ENCODE data around the gene SSTR4. TPM values are rescaled to one million over a fixed set of nuclear protein-coding genes. Genes with fewer than 3 reads are reported as not detected.

SSTR4 gene
- polyA plus RNA-seq, 2 of the 4 experiments (the other 2 are of a cell fraction) = 0.08 TPM; not detected in 1

DNA sequence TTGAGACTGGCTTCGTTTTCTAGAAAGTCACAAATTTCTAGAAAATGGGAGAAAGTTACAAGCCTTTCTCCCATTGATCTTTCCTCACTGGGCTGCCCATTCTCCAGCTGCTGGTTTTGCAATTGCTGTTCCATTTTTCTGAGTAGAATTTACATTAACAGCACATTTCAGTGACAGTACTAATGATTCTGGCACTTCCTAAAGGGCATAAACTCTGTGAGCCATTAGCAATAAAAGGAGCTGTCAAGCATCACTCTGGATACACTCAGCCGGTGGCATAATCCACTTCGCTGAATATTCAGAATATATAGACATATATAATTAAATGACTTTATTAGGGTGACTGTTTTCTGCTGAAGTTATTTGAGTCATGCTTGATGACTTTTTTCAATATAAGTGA lies 6.7 kb upstream of the SSTR4 start (continued):
- no peak for TF ChIP-seq MAFK (IDR thresholded peaks at IDR 0.05; ENCODE audit: partially characterized antibody)

DNA sequence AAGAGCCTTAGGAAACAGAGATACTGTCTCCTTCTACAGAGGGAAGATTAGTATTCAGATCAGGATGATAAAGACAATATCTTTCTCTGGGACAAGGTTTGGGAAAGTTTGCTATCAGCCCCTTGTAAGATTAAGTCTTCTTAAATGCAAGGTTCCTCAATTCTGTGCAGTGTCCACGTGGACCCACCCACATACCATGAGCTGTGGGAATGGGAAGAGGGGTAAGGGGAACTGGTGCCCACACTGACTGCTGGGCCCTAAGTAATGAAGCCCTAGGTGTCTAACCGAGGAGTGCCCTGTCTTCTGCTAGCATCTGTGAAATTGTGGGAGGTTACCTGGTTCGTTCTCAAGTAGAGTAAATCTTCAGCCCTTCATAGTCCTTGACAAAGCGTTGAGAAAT lies 5.8 kb upstream of the SSTR4 start:
- ChIA-PET POLR2A (no interaction called here), CTCF (interaction anchor here (1.2 to 1.5 kb wide), 3 partner anchors 17 to 338 kb away, joined by 3 to 4 read pairs (median 3); no protein-coding TSS in a partner anchor)
- no peak for DNase-seq (ENCODE audit: low read depth in 1 of 2, low spot score in 1 of 2)
- Histone ChIP-seq H3K27ac (no peak overlapping the region), H3K4me1 (peaks cover 5% of the 10 kb centered on the region; the same call in 1 of the 3 replicates), H3K4me2 (no peak overlapping the region), H3K4me3 (no peak overlapping the region), H3K9me3 (no peaks in the 10 kb centered on the region)
- WGBS (ENCODE audit: missing lambda C conversion rate) = 49% methylated on average over 4 of the region's 4 CpGs
- TF ChIP-seq TP53 (CRISPR knock-in tag; IDR thresholded peaks at IDR 0.05) (no peak), HEYL (CRISPR knock-in tag; IDR thresholded peaks at IDR 0.05) (no peak), RAD21 (conservative IDR thresholded peaks at IDR 0.05 in 1 of 2, IDR thresholded peaks at IDR 0.05 in 1 of 2) (no peak), FOSL2 (IDR thresholded peaks at IDR 0.05) (no peak), FOSL2 (CRISPR knock-in tag; IDR thresholded peaks at IDR 0.05) (no peak), CHD2 (IDR thresholded peaks at IDR 0.05; ENCODE audit: low read length, partially characterized antibody) (no peak), CBX2 (IDR thresholded peaks at IDR 0.05; ENCODE audit: borderline replicate concordance, low read depth) (no peak), SREBF2 (IDR thresholded peaks at IDR 0.05) (no peak), FOSB (CRISPR knock-in tag; IDR thresholded peaks at IDR 0.05) (no peak), ZC3H11A (IDR thresholded peaks at IDR 0.05) (no peak), NFE2L2 (conservative IDR thresholded peaks at IDR 0.05; ENCODE audit: low read length) (no peak), KDM5A (IDR thresholded peaks at IDR 0.05) (no peak), ZSCAN20 (CRISPR knock-in tag; IDR thresholded peaks at IDR 0.05) (no peak), RCOR1 (IDR thresholded peaks at IDR 0.05; ENCODE audit: low read depth, low read length) (no peak), FOXS1 (CRISPR knock-in tag; IDR thresholded peaks at IDR 0.05) (no peak), GATA3 (IDR thresholded peaks at IDR 0.05; ENCODE audit: borderline replicate concordance) (no peak)
- TF ChIP-seq, protein P1, sequence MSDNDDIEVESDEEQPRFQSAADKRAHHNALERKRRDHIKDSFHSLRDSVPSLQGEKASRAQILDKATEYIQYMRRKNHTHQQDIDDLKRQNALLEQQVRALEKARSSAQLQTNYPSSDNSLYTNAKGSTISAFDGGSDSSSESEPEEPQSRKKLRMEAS (IDR thresholded peaks at IDR 0.05) = no peak
- TF ChIP-seq, protein P2, sequence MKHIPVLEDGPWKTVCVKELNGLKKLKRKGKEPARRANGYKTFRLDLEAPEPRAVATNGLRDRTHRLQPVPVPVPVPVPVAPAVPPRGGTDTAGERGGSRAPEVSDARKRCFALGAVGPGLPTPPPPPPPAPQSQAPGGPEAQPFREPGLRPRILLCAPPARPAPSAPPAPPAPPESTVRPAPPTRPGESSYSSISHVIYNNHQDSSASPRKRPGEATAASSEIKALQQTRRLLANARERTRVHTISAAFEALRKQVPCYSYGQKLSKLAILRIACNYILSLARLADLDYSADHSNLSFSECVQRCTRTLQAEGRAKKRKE (CRISPR knock-in tag; IDR thresholded peaks at IDR 0.05; ENCODE audit: low read depth) = no peak
- TF ChIP-seq, protein P3, sequence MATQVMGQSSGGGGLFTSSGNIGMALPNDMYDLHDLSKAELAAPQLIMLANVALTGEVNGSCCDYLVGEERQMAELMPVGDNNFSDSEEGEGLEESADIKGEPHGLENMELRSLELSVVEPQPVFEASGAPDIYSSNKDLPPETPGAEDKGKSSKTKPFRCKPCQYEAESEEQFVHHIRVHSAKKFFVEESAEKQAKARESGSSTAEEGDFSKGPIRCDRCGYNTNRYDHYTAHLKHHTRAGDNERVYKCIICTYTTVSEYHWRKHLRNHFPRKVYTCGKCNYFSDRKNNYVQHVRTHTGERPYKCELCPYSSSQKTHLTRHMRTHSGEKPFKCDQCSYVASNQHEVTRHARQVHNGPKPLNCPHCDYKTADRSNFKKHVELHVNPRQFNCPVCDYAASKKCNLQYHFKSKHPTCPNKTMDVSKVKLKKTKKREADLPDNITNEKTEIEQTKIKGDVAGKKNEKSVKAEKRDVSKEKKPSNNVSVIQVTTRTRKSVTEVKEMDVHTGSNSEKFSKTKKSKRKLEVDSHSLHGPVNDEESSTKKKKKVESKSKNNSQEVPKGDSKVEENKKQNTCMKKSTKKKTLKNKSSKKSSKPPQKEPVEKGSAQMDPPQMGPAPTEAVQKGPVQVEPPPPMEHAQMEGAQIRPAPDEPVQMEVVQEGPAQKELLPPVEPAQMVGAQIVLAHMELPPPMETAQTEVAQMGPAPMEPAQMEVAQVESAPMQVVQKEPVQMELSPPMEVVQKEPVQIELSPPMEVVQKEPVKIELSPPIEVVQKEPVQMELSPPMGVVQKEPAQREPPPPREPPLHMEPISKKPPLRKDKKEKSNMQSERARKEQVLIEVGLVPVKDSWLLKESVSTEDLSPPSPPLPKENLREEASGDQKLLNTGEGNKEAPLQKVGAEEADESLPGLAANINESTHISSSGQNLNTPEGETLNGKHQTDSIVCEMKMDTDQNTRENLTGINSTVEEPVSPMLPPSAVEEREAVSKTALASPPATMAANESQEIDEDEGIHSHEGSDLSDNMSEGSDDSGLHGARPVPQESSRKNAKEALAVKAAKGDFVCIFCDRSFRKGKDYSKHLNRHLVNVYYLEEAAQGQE (IDR thresholded peaks at IDR 0.05) = no peak
- TF ChIP-seq, protein P4, sequence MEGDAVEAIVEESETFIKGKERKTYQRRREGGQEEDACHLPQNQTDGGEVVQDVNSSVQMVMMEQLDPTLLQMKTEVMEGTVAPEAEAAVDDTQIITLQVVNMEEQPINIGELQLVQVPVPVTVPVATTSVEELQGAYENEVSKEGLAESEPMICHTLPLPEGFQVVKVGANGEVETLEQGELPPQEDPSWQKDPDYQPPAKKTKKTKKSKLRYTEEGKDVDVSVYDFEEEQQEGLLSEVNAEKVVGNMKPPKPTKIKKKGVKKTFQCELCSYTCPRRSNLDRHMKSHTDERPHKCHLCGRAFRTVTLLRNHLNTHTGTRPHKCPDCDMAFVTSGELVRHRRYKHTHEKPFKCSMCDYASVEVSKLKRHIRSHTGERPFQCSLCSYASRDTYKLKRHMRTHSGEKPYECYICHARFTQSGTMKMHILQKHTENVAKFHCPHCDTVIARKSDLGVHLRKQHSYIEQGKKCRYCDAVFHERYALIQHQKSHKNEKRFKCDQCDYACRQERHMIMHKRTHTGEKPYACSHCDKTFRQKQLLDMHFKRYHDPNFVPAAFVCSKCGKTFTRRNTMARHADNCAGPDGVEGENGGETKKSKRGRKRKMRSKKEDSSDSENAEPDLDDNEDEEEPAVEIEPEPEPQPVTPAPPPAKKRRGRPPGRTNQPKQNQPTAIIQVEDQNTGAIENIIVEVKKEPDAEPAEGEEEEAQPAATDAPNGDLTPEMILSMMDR (IDR thresholded peaks at IDR 0.05) = no peak
- FAIRE-seq = no peak
- ATAC-seq = no peak
